Esophagus squamous epithelium (tissue), 4 donors: ENCODE results near the gene STAT4.

ENCODE experiments used
- CTCF ChIP-seq, 6 experiments: fragments of 450-650 bp in 4 of 6; fragments of 200-600 bp in 2 of 6; sonication (generic) in 2 of 6; IDR thresholded peaks; one replicate each; pipeline ENCODE4 v1.5.1; 2016 to 2019; ENCODE audit warnings: antibody characterized with exemption in 6 of 6, mild to moderate bottlenecking in 4 of 6, moderate library complexity in 4 of 6
- POLR2A ChIP-seq, 4 donors: fragments of 450-650 bp; IDR thresholded peaks; one replicate each; pipeline ENCODE4 v1.6.1; 2017; ENCODE audit warnings: antibody characterized with exemption in 4 of 4, mild to moderate bottlenecking in 4 of 4, moderate library complexity in 3 of 4

DNA sequence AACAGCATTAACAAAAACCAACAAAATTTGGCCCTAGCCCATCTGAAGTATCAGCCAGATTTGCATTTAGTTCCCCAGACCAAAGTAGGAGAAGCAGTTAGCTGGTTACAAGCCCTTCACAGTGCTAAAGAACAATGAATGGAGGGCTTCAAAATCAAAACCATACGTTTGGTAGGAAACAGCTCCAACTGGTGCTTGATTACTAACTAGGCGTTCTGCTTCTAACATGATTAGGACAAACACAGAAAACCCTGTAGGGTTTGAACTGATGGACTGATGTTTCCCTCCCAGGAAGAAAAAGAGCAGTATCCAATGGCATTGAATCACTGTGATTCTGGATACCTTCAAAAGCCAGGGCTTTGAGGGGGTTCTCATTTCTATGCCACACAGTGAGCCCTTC is 20.5 kb upstream of the STAT4 start:
- TF ChIP-seq CTCF (IDR thresholded peaks at IDR 0.05) (no peak), POLR2A (IDR thresholded peaks at IDR 0.05) (no peak)
